ENCODE data around the gene CDON. TPM values are rescaled to one million over a fixed set of nuclear protein-coding genes. Genes with fewer than 3 reads are reported as not detected.
"Not testable (repeated sequence)": the region's sequence is repeated elsewhere in the genome, so short reads cannot be mapped to it uniquely, and the experiment has no call there.

CDON gene
- total RNA-seq, 1 experiment from 2014 or later: 1.9 TPM

- DNase-seq (ENCODE audit: low read depth): no peak
These were observed 63.3 kb downstream of the CDON start for GRCh38 chr11:125999234-125999880.

GRCh38 chr11:125998267-125998666 is 64.4 kb downstream of the CDON start:
- no peak for DNase-seq (ENCODE audit: low read depth)

- DNase-seq (ENCODE audit: low read depth): no peak
These were observed 67.4 kb downstream of the CDON start for GRCh38 chr11:125995313-125995712.

GRCh38 chr11:125994509-125994908 is 68.2 kb downstream of the CDON start:
- no peak for DNase-seq (ENCODE audit: low read depth)

- no peak for DNase-seq (ENCODE audit: low read depth)
These were observed 69.8 kb downstream of the CDON start for GRCh38 chr11:125992893-125993292.

- DNase-seq (ENCODE audit: low read depth): no peak
These were observed 72.4 kb downstream of the CDON start for GRCh38 chr11:125990244-125990643.

- no peak for DNase-seq (ENCODE audit: low read depth)
These were observed 75.5 kb downstream of the CDON start for GRCh38 chr11:125987066-125987641.

- DNase-seq (ENCODE audit: low read depth): not testable (repeated sequence)
These were observed 76.7 kb downstream of the CDON start for GRCh38 chr11:125985956-125986355.

GRCh38 chr11:125982348-125982730 is 80.3 kb downstream of the CDON start:
- DNase-seq (ENCODE audit: low read depth): no peak

- no peak for DNase-seq (ENCODE audit: low read depth)
These were observed 82.2 kb downstream of the CDON start for GRCh38 chr11:125980436-125980835.

GRCh38 chr11:125979511-125979910 is 83.2 kb downstream of the CDON start:
- no peak for DNase-seq (ENCODE audit: low read depth)

GRCh38 chr11:125978778-125979407 is 83.8 kb downstream of the CDON start:
- DNase-seq (ENCODE audit: low read depth): no peak

GRCh38 chr11:125978181-125978716 is 84.4 kb downstream of the CDON start:
- DNase-seq (ENCODE audit: low read depth): no peak

GRCh38 chr11:125977333-125977732 is 85.3 kb downstream of the CDON start:
- no peak for DNase-seq (ENCODE audit: low read depth)

- DNase-seq (ENCODE audit: low read depth): no peak
These were observed 86.5 kb downstream of the CDON start for GRCh38 chr11:125976156-125976555.

- DNase-seq (ENCODE audit: low read depth): no peak
These were observed 87.0 kb downstream of the CDON start for GRCh38 chr11:125975634-125976033.

GRCh38 chr11:125974284-125974683 is 88.4 kb downstream of the CDON start:
- DNase-seq (ENCODE audit: low read depth): no peak

- DNase-seq (ENCODE audit: low read depth): no peak
These were observed 91.0 kb downstream of the CDON start for GRCh38 chr11:125971618-125972017.

- DNase-seq (ENCODE audit: low read depth): no peak
These were observed 94.3 kb downstream of the CDON start for GRCh38 chr11:125968354-125968753.

- DNase-seq (ENCODE audit: low read depth): no peak
These were observed 95.2 kb downstream of the CDON start for GRCh38 chr11:125967515-125967914.

GRCh38 chr11:125960771-125961170 is 101.9 kb downstream of the CDON start:
- DNase-seq (ENCODE audit: low read depth): no peak

- DNase-seq (ENCODE audit: low read depth): no peak
These were observed 102.7 kb downstream of the CDON start for GRCh38 chr11:125959931-125960330.

- DNase-seq (ENCODE audit: low read depth): no peak
These were observed 103.2 kb downstream of the CDON start for GRCh38 chr11:125959511-125959910.

All from HT1080 (cell line).